ENCODE data around the gene CA4. TPM values are rescaled to one million over a fixed set of nuclear protein-coding genes. Genes with fewer than 3 reads are reported as not detected.
A peak's percentile ranks its signal among the peaks of the same experiment; 100 is the strongest.

Gene CA4
- total RNA-seq, 1 donor from 2014 or later: 72.8 TPM

DNA sequence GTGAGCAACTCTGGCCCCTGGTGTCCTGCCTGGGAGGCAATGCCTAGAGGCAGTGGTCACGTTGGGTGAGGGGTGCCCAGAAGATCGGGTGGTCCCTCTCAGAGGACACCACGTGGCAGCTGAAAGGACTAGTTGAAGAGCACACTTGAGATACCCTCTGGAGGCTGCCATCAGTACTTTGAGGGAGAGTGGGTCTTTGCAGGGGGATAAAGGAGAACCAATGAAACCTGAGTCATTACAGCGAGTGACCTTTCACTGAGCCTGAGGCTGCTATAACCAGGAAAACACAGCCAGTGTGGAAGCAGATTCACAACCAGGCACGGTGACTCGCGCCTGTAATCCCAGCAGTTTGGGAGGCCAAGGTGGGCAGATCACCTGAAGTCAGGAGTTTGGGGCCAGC, 18.9 kb downstream of the CA4 start:
- Histone ChIP-seq H3K4me3 (no peak overlapping the region), H3K27ac (peak overlapping the region; percentile 33), H3K9me3 (no peaks in the 10 kb centered on the region), H3K27me3 (ENCODE audit: low read depth) (no peaks in the 10 kb centered on the region), H3K4me1 (peaks cover 62% of the 10 kb centered on the region), H3K36me3 (no peaks in the 10 kb centered on the region)
- intact Hi-C loops (cut with DNase I): no loop called here
- ATAC-seq (no peak), DNase-seq (no peak)
- no peak for TF ChIP-seq CTCF (IDR thresholded peaks at IDR 0.05)

DNA sequence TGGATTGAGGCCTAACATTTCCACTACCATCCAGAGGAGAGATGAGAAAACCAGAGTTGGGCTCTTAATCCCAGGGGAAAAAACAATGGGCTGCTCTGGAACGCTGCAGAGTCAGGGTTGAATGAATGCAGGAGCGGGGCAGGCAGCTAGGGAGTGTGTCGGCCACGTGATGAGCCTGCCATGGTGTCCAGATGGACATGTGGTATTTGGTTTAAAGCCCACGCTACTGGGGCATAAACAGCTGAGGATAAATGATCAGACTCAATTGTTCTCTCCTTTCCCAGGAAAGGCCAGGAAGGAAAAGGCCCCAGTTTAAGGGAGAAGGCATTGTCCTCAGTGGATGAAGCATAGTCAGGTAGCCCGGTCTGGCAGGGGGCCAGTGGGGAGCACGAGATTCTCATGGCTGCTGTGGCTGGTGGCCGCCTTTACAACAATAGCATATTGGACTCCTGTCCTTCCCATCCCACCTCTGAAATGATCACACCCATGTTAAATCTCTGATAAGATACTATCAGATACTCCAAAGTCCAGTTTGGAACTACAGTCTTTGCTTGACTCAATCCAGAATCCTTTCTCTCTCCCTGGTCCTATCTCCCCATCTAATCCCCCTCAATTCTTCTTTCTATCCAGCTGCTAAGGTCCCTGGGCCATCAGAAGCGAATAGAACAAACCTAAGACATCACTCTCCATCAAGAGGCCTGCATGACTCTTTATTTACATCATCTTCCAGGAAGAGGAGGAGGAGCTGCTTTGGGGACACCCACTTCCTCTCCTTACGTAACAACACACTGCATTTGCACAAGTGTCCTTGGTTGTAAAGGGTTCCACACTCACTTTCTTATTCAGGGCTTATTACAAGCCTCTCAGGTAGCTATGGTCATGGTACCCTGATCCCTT, 20.4 kb downstream of the CA4 start:
- intact Hi-C loops (cut with DNase I): no loop called here
- peaks cover under 1% of the 10 kb centered on the region for H3K36me3 ChIP-seq
- peak overlapping the region; percentile 37 for H3K27ac ChIP-seq
- H3K4me3 ChIP-seq: no peak overlapping the region
- ATAC-seq (peak; percentile 63 to 71), DNase-seq (no peak)
- H3K9me3 ChIP-seq: no peaks in the 10 kb centered on the region
- no peak for TF ChIP-seq CTCF (IDR thresholded peaks at IDR 0.05)
- no peaks in the 10 kb centered on the region for H3K27me3 ChIP-seq (ENCODE audit: low read depth)
- peaks cover 61% of the 10 kb centered on the region for H3K4me1 ChIP-seq

- peaks cover 4% of the 10 kb centered on the region for H3K36me3 ChIP-seq
- H3K27me3 ChIP-seq (ENCODE audit: low read depth): no peaks in the 10 kb centered on the region
- H3K4me3 ChIP-seq: no peak overlapping the region
- peak in 1 of 2 donors; percentile 65 for ATAC-seq
- H3K4me1 ChIP-seq: peaks cover 52% of the 10 kb centered on the region
- peak overlapping the region; percentile 37 for H3K27ac ChIP-seq
- no peak for TF ChIP-seq CTCF (IDR thresholded peaks at IDR 0.05)
- no peak for DNase-seq
- intact Hi-C loops (cut with DNase I): no loop called here
- no peaks in the 10 kb centered on the region for H3K9me3 ChIP-seq
Observed at GRCh38 chr17:60170835-60171752, 21.3 kb downstream of the CA4 start.

DNA sequence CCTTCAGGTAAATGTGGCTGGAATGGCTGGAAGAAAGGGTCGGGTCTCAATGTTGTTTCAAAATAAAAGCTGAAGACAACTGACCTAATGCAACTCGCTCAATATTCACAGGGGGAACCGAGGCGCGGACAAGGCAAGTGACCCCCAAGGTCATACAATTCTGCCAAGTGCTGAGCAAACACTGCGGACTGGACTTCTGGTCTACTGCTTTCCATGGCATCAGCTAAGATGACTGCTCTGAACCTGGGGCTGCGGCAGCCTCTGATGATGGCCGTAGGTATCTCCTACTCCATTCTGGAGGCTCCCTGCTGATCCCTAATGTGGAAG, 21.9 kb downstream of the CA4 start:
- no peak for ATAC-seq
- no peaks in the 10 kb centered on the region for H3K9me3 ChIP-seq
- peaks cover 46% of the 10 kb centered on the region for H3K4me1 ChIP-seq
- H3K27ac ChIP-seq: peak overlapping the region; percentile 37
- no peak for DNase-seq
- H3K4me3 ChIP-seq: no peak overlapping the region
- H3K36me3 ChIP-seq: peaks cover 4% of the 10 kb centered on the region
- H3K27me3 ChIP-seq (ENCODE audit: low read depth): no peaks in the 10 kb centered on the region
- TF ChIP-seq CTCF (IDR thresholded peaks at IDR 0.05): no peak
- intact Hi-C loops (cut with DNase I): no loop called here

DNA sequence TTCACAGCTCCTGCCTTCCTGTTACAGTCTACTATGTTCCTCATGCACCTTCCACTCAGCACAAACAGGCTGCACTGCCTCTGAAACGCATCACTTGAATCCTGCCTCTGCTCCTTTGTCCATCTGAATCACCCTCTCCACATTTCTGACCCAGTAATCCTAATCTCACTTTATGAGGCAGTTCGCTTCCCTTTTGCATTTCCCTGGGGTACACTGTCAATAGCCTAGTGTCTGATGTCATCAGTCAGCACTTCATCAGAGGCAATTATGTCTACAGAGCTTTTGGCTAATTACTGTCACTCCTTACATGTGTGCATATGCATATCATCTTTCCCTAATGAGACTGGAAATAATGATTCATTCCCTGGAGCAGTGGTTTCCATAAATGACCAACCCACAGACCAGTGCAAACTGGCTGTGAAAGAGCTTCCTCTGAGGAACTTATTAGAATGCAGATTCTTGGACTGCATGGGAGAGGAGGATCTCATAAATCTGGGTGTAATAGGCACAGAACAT, 23.6 kb downstream of the CA4 start:
- no peak for ATAC-seq
- intact Hi-C loops (cut with DNase I): no loop called here
- no peak for DNase-seq
- H3K27ac ChIP-seq: no peak overlapping the region
- TF ChIP-seq CTCF (IDR thresholded peaks at IDR 0.05): no peak
- peaks cover 12% of the 10 kb centered on the region for H3K36me3 ChIP-seq
- no peaks in the 10 kb centered on the region for H3K9me3 ChIP-seq
- no peak overlapping the region for H3K4me3 ChIP-seq
- no peaks in the 10 kb centered on the region for H3K27me3 ChIP-seq (ENCODE audit: low read depth)
- H3K4me1 ChIP-seq: peaks cover 35% of the 10 kb centered on the region

Data from lower lobe of right lung (tissue), 2 donors.